ENCODE data around the gene ENG.

Gene ENG

GRCh38 chr9:127776924-127777289 is 77.6 kb downstream of the ENG start:
- H3K4me2 ChIP-seq (ENCODE audit: low read depth, low read length, poor library complexity, severe bottlenecking) = peak overlapping the region; percentile 90

DNA sequence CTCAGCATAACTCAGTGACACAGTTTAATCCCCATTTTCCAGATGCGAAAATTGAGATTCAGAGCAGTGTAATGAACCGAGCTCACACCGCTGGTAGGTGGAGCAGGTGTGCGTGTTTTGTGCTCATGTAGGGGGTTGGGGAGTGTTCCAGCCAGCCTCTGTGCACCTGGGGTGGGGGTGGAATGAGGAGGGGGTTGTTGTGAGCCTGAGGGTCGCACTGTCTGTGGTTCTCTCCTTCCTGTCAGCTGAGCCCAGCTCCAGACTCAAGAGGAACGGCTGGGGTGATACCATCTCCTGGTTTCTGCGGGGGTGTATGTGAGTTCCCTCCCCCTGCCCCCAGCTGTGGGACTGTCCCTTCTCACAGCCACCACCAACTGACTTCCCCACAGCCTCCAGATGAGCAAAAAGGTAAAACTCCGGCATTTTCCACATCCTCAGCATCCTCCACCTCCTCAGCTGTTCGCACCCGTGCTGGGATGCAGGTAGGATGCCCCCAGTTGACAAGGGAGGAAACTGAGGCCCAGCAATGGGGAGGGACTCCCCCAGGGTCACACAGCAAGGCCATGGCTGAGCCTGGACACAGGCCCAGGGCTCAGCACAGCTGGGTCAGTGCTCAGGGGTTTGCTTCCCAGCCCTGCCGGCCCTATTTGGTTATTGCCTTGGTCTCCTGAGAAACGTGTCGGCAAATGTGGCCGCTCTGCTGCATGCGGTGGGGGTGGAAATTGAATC is 78.1 kb downstream of the ENG start:
- H3K79me2 ChIP-seq (ENCODE audit: insufficient read depth, low read length) = peaks cover 13% of the 10 kb centered on the region
- peak overlapping the region; percentile 90 for H3K4me2 ChIP-seq (ENCODE audit: low read depth, low read length, poor library complexity, severe bottlenecking)
- peak overlapping the region; percentile 89 for H3K9ac ChIP-seq (ENCODE audit: low read length)
- H3K36me3 ChIP-seq (ENCODE audit: low read length) = no peaks in the 10 kb centered on the region
- no peaks in the 10 kb centered on the region for H3K27me3 ChIP-seq (ENCODE audit: low read length)
- H3K9me3 ChIP-seq (ENCODE audit: insufficient read depth, low read length) = no peaks in the 10 kb centered on the region
- H3K4me3 ChIP-seq (ENCODE audit: insufficient read depth, low read length, poor library complexity, severe bottlenecking) = peak overlapping the region; percentile 80
- no peak overlapping the region for H2AFZ ChIP-seq (ENCODE audit: low read depth, low read length, severe bottlenecking)
- no peak for TF ChIP-seq EZH2phosphoT487 (conservative IDR thresholded peaks at IDR 0.05; ENCODE audit: low read length)
- TF ChIP-seq, protein P1, sequence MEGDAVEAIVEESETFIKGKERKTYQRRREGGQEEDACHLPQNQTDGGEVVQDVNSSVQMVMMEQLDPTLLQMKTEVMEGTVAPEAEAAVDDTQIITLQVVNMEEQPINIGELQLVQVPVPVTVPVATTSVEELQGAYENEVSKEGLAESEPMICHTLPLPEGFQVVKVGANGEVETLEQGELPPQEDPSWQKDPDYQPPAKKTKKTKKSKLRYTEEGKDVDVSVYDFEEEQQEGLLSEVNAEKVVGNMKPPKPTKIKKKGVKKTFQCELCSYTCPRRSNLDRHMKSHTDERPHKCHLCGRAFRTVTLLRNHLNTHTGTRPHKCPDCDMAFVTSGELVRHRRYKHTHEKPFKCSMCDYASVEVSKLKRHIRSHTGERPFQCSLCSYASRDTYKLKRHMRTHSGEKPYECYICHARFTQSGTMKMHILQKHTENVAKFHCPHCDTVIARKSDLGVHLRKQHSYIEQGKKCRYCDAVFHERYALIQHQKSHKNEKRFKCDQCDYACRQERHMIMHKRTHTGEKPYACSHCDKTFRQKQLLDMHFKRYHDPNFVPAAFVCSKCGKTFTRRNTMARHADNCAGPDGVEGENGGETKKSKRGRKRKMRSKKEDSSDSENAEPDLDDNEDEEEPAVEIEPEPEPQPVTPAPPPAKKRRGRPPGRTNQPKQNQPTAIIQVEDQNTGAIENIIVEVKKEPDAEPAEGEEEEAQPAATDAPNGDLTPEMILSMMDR (IDR thresholded peaks at IDR 0.05; ENCODE audit: insufficient read depth, low read length, poor library complexity, severe bottlenecking) = no peak
- no peaks in the 10 kb centered on the region for H4K20me1 ChIP-seq (ENCODE audit: low read depth, low read length)
- H3K9me2 ChIP-seq (replicated peaks; ENCODE audit: insufficient read depth, low read length) = no peaks in the 10 kb centered on the region
- H3K27ac ChIP-seq (ENCODE audit: low read depth, low read length) = peak overlapping the region; percentile 96
- peaks cover 44% of the 10 kb centered on the region for H3F3A ChIP-seq (ENCODE audit: insufficient read depth)

More at GRCh38 chr9:127776924-127777289, 77.6 kb downstream of the ENG start:
- Histone ChIP-seq H3K79me2 (ENCODE audit: insufficient read depth, low read length) (peaks cover 13% of the 10 kb centered on the region), H2AFZ (ENCODE audit: low read depth, low read length, severe bottlenecking) (no peak overlapping the region), H3K4me3 (ENCODE audit: insufficient read depth, low read length, poor library complexity, severe bottlenecking) (peak overlapping the region; percentile 80), H3K27ac (ENCODE audit: low read depth, low read length) (peak overlapping the region; percentile 96), H3K9ac (ENCODE audit: low read length) (peak overlapping the region; percentile 89), H3K9me2 (replicated peaks; ENCODE audit: insufficient read depth, low read length) (no peaks in the 10 kb centered on the region), H3F3A (ENCODE audit: insufficient read depth) (peaks cover 42% of the 10 kb centered on the region), H4K20me1 (ENCODE audit: low read depth, low read length) (no peaks in the 10 kb centered on the region), H3K27me3 (ENCODE audit: low read length) (no peaks in the 10 kb centered on the region), H3K36me3 (ENCODE audit: low read length) (no peaks in the 10 kb centered on the region), H3K9me3 (ENCODE audit: insufficient read depth, low read length) (no peaks in the 10 kb centered on the region)
- TF ChIP-seq, protein P1 (IDR thresholded peaks at IDR 0.05; ENCODE audit: insufficient read depth, low read length, poor library complexity, severe bottlenecking) = no peak
- TF ChIP-seq EZH2phosphoT487 (conservative IDR thresholded peaks at IDR 0.05; ENCODE audit: low read length) = no peak

DNA sequence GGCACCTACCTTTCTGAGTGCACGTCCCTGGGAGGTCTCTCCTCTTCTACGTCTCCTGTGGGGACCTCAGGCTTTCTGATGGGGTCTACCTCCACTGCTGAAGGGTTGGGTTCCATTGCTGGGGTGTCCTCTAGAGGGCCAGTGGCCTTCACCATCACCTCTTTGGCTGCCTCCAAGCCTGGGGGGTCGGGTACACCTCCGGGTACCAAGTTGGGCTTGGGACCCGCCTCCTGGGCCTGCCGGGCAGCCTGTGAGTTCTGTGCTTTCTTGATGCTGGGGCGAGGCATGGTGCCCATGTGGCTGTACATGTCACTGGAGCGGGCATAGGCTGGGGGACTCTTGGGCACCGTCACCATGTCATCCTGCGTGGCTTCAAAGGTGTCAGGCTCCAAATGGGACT is 80.5 kb downstream of the ENG start:
- Histone ChIP-seq H3K79me2 (ENCODE audit: insufficient read depth, low read length) (peaks cover 13% of the 10 kb centered on the region), H3F3A (ENCODE audit: insufficient read depth) (peaks cover 29% of the 10 kb centered on the region), H3K9ac (ENCODE audit: low read length) (no peak overlapping the region), H3K36me3 (ENCODE audit: low read length) (no peaks in the 10 kb centered on the region), H3K4me3 (ENCODE audit: insufficient read depth, low read length, poor library complexity, severe bottlenecking) (no peak overlapping the region), H3K27me3 (ENCODE audit: low read length) (no peaks in the 10 kb centered on the region), H2AFZ (ENCODE audit: low read depth, low read length, severe bottlenecking) (no peak overlapping the region), H3K9me3 (ENCODE audit: insufficient read depth, low read length) (no peaks in the 10 kb centered on the region), H3K27ac (ENCODE audit: low read depth, low read length) (no peak overlapping the region; the same call in 1 of the 2 replicates), H3K4me2 (ENCODE audit: low read depth, low read length, poor library complexity, severe bottlenecking) (no peak overlapping the region), H4K20me1 (ENCODE audit: low read depth, low read length) (no peaks in the 10 kb centered on the region), H3K9me2 (replicated peaks; ENCODE audit: insufficient read depth, low read length) (no peaks in the 10 kb centered on the region)
- TF ChIP-seq, protein P1 (IDR thresholded peaks at IDR 0.05; ENCODE audit: insufficient read depth, low read length, poor library complexity, severe bottlenecking) = no peak
- no peak for TF ChIP-seq EZH2phosphoT487 (conservative IDR thresholded peaks at IDR 0.05; ENCODE audit: low read length)

Data from SU-DHL-6 (cell line).